HG02870 (cell line): ENCODE measurements around the gene TRMT11.
"Not testable (repeated sequence)": the region's sequence is repeated elsewhere in the genome, so short reads cannot be mapped to it uniquely, and the experiment has no call there.

Experiments
- ATAC-seq: cut with Tn5 transposase; IDR thresholded peaks from one replicate; pipeline ENCODE4 v1.9.1; 2021; ENCODE audit warnings: mild to moderate bottlenecking, moderate library complexity; ENCODE audit not compliant: unreplicated experiment

TRMT11 gene

GRCh38 chr6:126041516-126041915, 55.2 kb downstream of the TRMT11 start:
- ATAC-seq, result no peak

- no peak for ATAC-seq
Measured at GRCh38 chr6:126042001-126042419, 55.7 kb downstream of the TRMT11 start.

- ATAC-seq, result no peak
Measured at GRCh38 chr6:126047648-126048047, 61.3 kb downstream of the TRMT11 start.

GRCh38 chr6:126048635-126049034, 62.3 kb downstream of the TRMT11 start:
- no peak for ATAC-seq

- ATAC-seq, result no peak
Measured at GRCh38 chr6:126050795-126051194, 64.5 kb downstream of the TRMT11 start.

GRCh38 chr6:126051791-126052190, 65.5 kb downstream of the TRMT11 start:
- ATAC-seq, result no peak

GRCh38 chr6:126052485-126052884, 66.1 kb downstream of the TRMT11 start:
- ATAC-seq, result no peak

- no peak for ATAC-seq
Measured at GRCh38 chr6:126054258-126054702, 67.9 kb downstream of the TRMT11 start.

GRCh38 chr6:126054802-126055201, 68.5 kb downstream of the TRMT11 start:
- ATAC-seq, result no peak

GRCh38 chr6:126055449-126055848, 69.1 kb downstream of the TRMT11 start:
- ATAC-seq, result no peak

GRCh38 chr6:126056355-126057004, 70.1 kb downstream of the TRMT11 start:
- no peak for ATAC-seq

- ATAC-seq, result not testable (repeated sequence)
Measured at GRCh38 chr6:126058085-126058484, 71.7 kb downstream of the TRMT11 start.

- ATAC-seq, result no peak
Measured at GRCh38 chr6:126060400-126060799, 74.1 kb downstream of the TRMT11 start.

GRCh38 chr6:126063512-126064146, 77.3 kb downstream of the TRMT11 start:
- ATAC-seq, result no peak

GRCh38 chr6:126064257-126064747, 78.0 kb downstream of the TRMT11 start:
- no peak for ATAC-seq

GRCh38 chr6:126064748-126065401, 78.5 kb downstream of the TRMT11 start:
- no peak for ATAC-seq

GRCh38 chr6:126066053-126067048, 80.0 kb downstream of the TRMT11 start:
- no peak for ATAC-seq

- no peak for ATAC-seq
Measured at GRCh38 chr6:126067073-126067472, 80.7 kb downstream of the TRMT11 start.

GRCh38 chr6:126069449-126069848, 83.1 kb downstream of the TRMT11 start:
- no peak for ATAC-seq

- no peak for ATAC-seq
Measured at GRCh38 chr6:126071000-126071647, 84.8 kb downstream of the TRMT11 start.
